SU-DHL-6 (cell line): ENCODE measurements around the gene KAT6B.
"Not testable (repeated sequence)": the region's sequence is repeated elsewhere in the genome, so short reads cannot be mapped to it uniquely, and the experiment has no call there.

Experiments
- H2AFZ ChIP-seq: fragments of 200-600 bp; sonication (generic); 2 replicates; pipeline ENCODE4 v1.6.1; 2014; ENCODE audit warnings: low read depth, mild to moderate bottlenecking, moderate library complexity, mixed read lengths, antibody characterized with exemption, low read length; ENCODE audit not compliant: severe bottlenecking
- H3F3A ChIP-seq: fragments of 200-600 bp; shearing (Covaris generic); 2 replicates; pipeline ENCODE4 v1.6.0; 2016; ENCODE audit warnings: antibody characterized with exemption, mild to moderate bottlenecking; ENCODE audit not compliant: insufficient read depth
- H3K27ac ChIP-seq: fragments of 200-600 bp; sonication (generic); 2 replicates; pipeline ENCODE4 v1.5.1; 2016; ENCODE audit warnings: low read depth, mild to moderate bottlenecking, low read length, moderate library complexity, mixed read lengths
- H3K27me3 ChIP-seq: fragments of 200-600 bp; sonication (generic), shearing (Covaris generic); 2 replicates; pipeline ENCODE4 v1.6.0; 2014; ENCODE audit warnings: mild to moderate bottlenecking, low read length
- H3K36me3 ChIP-seq: fragments of 200-600 bp; sonication (generic); 2 replicates; pipeline ENCODE4 v1.6.1; 2014; ENCODE audit warnings: mild to moderate bottlenecking, low read length, mixed read lengths
- H3K4me2 ChIP-seq: fragments of 300-600, 200-600 bp; shearing (Covaris generic), sonication (generic); 2 replicates; pipeline ENCODE4 v1.6.0; 2014; ENCODE audit warnings: low read length, low read depth, mild to moderate bottlenecking; ENCODE audit not compliant: poor library complexity, severe bottlenecking
- H3K4me3 ChIP-seq: fragments of 200-600 bp; sonication (generic); 2 replicates; pipeline ENCODE4 v1.5.1; 2014; ENCODE audit warnings: antibody characterized with exemption, low read length, mild to moderate bottlenecking, mixed read lengths; ENCODE audit not compliant: insufficient read depth, poor library complexity, severe bottlenecking
- H3K79me2 ChIP-seq: fragments of 200-600 bp; sonication (generic); 2 replicates; pipeline ENCODE4 v1.6.1; 2014; ENCODE audit warnings: mild to moderate bottlenecking, low read length, moderate library complexity; ENCODE audit not compliant: insufficient read depth
- H3K9ac ChIP-seq: fragments of 200-600 bp; sonication (generic); 2 replicates; pipeline ENCODE4 v1.7.0; 2014; ENCODE audit warnings: mild to moderate bottlenecking, low read length
- H3K9me2 ChIP-seq: fragments of 200-600 bp; sonication (generic); replicated peaks from 2 replicates; pipeline ENCODE4 v1.6.1; 2014; ENCODE audit warnings: low read length; ENCODE audit not compliant: insufficient read depth
- H3K9me3 ChIP-seq: fragments of 200-600 bp; sonication (generic); 2 replicates; pipeline ENCODE4 v1.6.1; 2014; ENCODE audit warnings: low read length, mixed read lengths; ENCODE audit not compliant: insufficient read depth
- H4K20me1 ChIP-seq: fragments of 200-600 bp; sonication (generic); 2 replicates; pipeline ENCODE4 v1.6.1; 2014; ENCODE audit warnings: low read depth, mild to moderate bottlenecking, antibody characterized with exemption, low read length, moderate library complexity, mixed read lengths
- CTCF ChIP-seq: fragments of 200-600 bp; sonication (generic); IDR thresholded peaks from one replicate; pipeline ENCODE4 v1.5.1; 2017; ENCODE audit warnings: antibody characterized with exemption, mild to moderate bottlenecking, low read length, moderate library complexity; ENCODE audit not compliant: insufficient read depth, poor library complexity, severe bottlenecking
- EZH2phosphoT487 ChIP-seq: fragments of 200-600 bp; sonication (generic), shearing (Covaris generic); conservative IDR thresholded peaks from 2 replicates; pipeline ENCODE4 v1.6.1; 2018; ENCODE audit warnings: mild to moderate bottlenecking, antibody characterized with exemption, low read length, moderate library complexity, mixed read lengths

The KAT6B gene

GRCh38 chr10:75050149-75050919 lies 223.9 kb downstream of the KAT6B start:
- no peak overlapping the region for H3K4me3 ChIP-seq
- H3K9me3 ChIP-seq: no peaks in the 10 kb centered on the region
- H3K9ac ChIP-seq: no peak overlapping the region

GRCh38 chr10:75051308-75051707 lies 224.9 kb downstream of the KAT6B start:
- H3F3A ChIP-seq: no peaks in the 10 kb centered on the region
- no peak for TF ChIP-seq CTCF
- no peak for TF ChIP-seq EZH2phosphoT487

More at GRCh38 chr10:75050149-75050919, 223.9 kb downstream of the KAT6B start:
- Histone ChIP-seq H2AFZ (no peak overlapping the region), H3K9me2 (no peaks in the 10 kb centered on the region), H3K27ac (no peak overlapping the region), H3K4me2 (no peak overlapping the region), H3F3A (no peaks in the 10 kb centered on the region), H4K20me1 (no peaks in the 10 kb centered on the region), H3K79me2 (no peaks in the 10 kb centered on the region), H3K36me3 (no peaks in the 10 kb centered on the region), H3K27me3 (no peaks in the 10 kb centered on the region)
- TF ChIP-seq CTCF (no peak), EZH2phosphoT487 (no peak)

GRCh38 chr10:75055896-75056406 lies 229.6 kb downstream of the KAT6B start:
- H3K9me2 ChIP-seq, H3K9me3 ChIP-seq, H3K4me3 ChIP-seq, H4K20me1 ChIP-seq, H3K9ac ChIP-seq, H2AFZ ChIP-seq, H3K79me2 ChIP-seq, H3K4me2 ChIP-seq, H3K27ac ChIP-seq, H3K27me3 ChIP-seq, H3F3A ChIP-seq, H3K36me3 ChIP-seq: not testable (repeated sequence)

More at GRCh38 chr10:75051308-75051707, 224.9 kb downstream of the KAT6B start:
- Histone ChIP-seq H3K9me2 (no peaks in the 10 kb centered on the region), H3K79me2 (no peaks in the 10 kb centered on the region), H2AFZ (no peak overlapping the region), H4K20me1 (no peaks in the 10 kb centered on the region), H3K9me3 (no peaks in the 10 kb centered on the region), H3K9ac (no peak overlapping the region), H3K27ac (no peak overlapping the region), H3K4me2 (no peak overlapping the region), H3K27me3 (no peaks in the 10 kb centered on the region), H3K4me3 (no peak overlapping the region), H3K36me3 (no peaks in the 10 kb centered on the region)

- Histone ChIP-seq H3F3A (no peaks in the 10 kb centered on the region), H4K20me1 (no peaks in the 10 kb centered on the region), H3K9me2 (no peaks in the 10 kb centered on the region), H3K27ac (no peak overlapping the region), H3K4me2 (no peak overlapping the region), H3K4me3 (no peak overlapping the region), H3K9ac (no peak overlapping the region), H2AFZ (peak overlapping the region; percentile 56), H3K9me3 (no peaks in the 10 kb centered on the region), H3K27me3 (no peaks in the 10 kb centered on the region), H3K36me3 (no peaks in the 10 kb centered on the region), H3K79me2 (no peaks in the 10 kb centered on the region)
- no peak for TF ChIP-seq CTCF
- no peak for TF ChIP-seq EZH2phosphoT487
These were observed 231.3 kb downstream of the KAT6B start for GRCh38 chr10:75057680-75058079.
